GM10266 (cell line): ENCODE results near the gene SMIM33.

ENCODE experiments used
- DNase-seq: peaks from one replicate; pipeline ENCODE4 v3.0.0; 2012; ENCODE audit errors: extremely low spot score
- CTCF ChIP-seq: IDR thresholded peaks from 2 replicates; pipeline ENCODE4 v1.5.1; 2012; ENCODE audit warnings: mild to moderate bottlenecking, low read depth; ENCODE audit not compliant: control insufficient read depth, insufficient read depth; ENCODE audit errors: missing control alignments

Gene SMIM33

GRCh38 chr5:139451878-139452660 is 18.7 kb upstream of the SMIM33 start:
- no peak for TF ChIP-seq CTCF
- no peak for DNase-seq

GRCh38 chr5:139453683-139454567 is 16.9 kb upstream of the SMIM33 start:
- no peak for TF ChIP-seq CTCF
- DNase-seq = no peak

GRCh38 chr5:139454568-139455290 is 16.1 kb upstream of the SMIM33 start:
- no peak for TF ChIP-seq CTCF
- no peak for DNase-seq

GRCh38 chr5:139456776-139457175 is 14.0 kb upstream of the SMIM33 start:
- TF ChIP-seq CTCF = no peak
- no peak for DNase-seq

GRCh38 chr5:139457241-139457640 is 13.6 kb upstream of the SMIM33 start:
- DNase-seq = no peak
- no peak for TF ChIP-seq CTCF

- no peak for DNase-seq
- peak; percentile 4 for TF ChIP-seq CTCF
Observed at GRCh38 chr5:139457653-139458306, 13.0 kb upstream of the SMIM33 start.
